ENCODE measurements around the gene STK32C. TPM values are rescaled to one million over a fixed set of nuclear protein-coding genes. Genes with fewer than 3 reads are reported as not detected.

STK32C gene
- total RNA-seq, 4 donors from 2014 or later: 1.3 to 5.6 (median 4.7) TPM

- peak overlapping the region; percentile 38 for H3K4me3 ChIP-seq
- peaks cover 16% of the 10 kb centered on the region for H3K4me1 ChIP-seq
- H3K9me3 ChIP-seq: no peaks in the 10 kb centered on the region
- H3K27ac ChIP-seq: no peak overlapping the region
- H3K27me3 ChIP-seq: no peaks in the 10 kb centered on the region
- H3K36me3 ChIP-seq: peaks cover 15% of the 10 kb centered on the region
- WGBS: 73% methylated on average over 19 of the region's 19 CpGs
- DNase-seq (ENCODE audit: low spot score in 2 of 2): no peak
- no peak for TF ChIP-seq EP300 (IDR thresholded peaks at IDR 0.05)
- TF ChIP-seq POLR2AphosphoS5 (IDR thresholded peaks at IDR 0.05): no peak
- TF ChIP-seq CTCF (IDR thresholded peaks at IDR 0.05): no peak
- TF ChIP-seq POLR2A (IDR thresholded peaks at IDR 0.05): no peak
Measured at GRCh38 chr10:132336919-132337407, 29.2 kb upstream of the STK32C start.

- peak overlapping the region; percentile 38 for H3K4me3 ChIP-seq
- 81% methylated on average over 10 of the region's 11 CpGs for WGBS
- H3K36me3 ChIP-seq: peaks cover 15% of the 10 kb centered on the region
- no peak overlapping the region for H3K27ac ChIP-seq
- no peak for DNase-seq (ENCODE audit: low spot score in 2 of 2)
- H3K4me1 ChIP-seq: peaks cover 18% of the 10 kb centered on the region
- no peaks in the 10 kb centered on the region for H3K27me3 ChIP-seq
- no peaks in the 10 kb centered on the region for H3K9me3 ChIP-seq
- TF ChIP-seq POLR2A (IDR thresholded peaks at IDR 0.05): no peak
- no peak for TF ChIP-seq EP300 (IDR thresholded peaks at IDR 0.05)
- no peak for TF ChIP-seq POLR2AphosphoS5 (IDR thresholded peaks at IDR 0.05)
- no peak for TF ChIP-seq CTCF (IDR thresholded peaks at IDR 0.05)
Measured at GRCh38 chr10:132336064-132336746, 28.5 kb upstream of the STK32C start.

DNA sequence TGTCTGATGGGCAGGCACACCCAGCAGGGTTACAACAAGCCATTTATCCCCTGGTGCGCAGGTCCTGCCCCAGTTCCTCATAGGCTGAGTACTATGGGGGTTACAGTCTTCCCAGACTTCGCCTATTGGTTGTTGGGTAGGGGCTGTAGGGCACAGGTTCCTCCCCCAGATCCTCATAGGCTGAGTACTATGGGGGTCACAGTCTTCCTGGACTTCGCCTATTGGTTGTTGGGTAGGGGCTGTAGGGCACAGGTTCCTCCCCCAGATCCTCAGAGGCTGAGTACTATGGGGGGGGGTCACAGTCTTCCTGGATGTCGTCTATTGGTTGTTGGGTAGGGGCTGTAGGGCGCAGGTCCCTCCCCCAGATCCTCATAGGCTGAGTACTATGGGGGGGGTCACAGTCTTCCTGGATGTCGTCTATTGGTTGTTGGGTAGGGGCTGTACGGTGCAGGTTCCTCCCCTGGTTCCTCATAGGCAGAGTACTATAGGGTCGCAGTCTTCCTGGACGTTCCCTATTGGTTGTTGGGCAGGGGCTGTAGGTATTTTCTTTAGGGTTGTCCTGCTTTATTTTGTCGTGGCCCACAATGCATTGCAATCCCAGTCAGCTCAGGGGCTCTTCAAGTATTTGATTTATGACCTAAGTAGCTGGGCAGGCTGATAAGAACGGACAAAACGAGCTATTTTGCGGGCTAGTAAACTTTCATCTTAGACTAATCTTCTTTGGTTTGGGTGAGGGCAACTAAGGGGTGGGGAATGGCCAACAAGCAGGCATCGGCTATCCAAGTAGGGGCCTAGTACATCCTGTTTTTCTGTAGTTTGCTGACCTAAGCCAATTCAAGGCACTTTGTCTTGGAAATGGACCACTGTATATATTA is 27.7 kb upstream of the STK32C start:
- Histone ChIP-seq H3K4me1 (peaks cover 26% of the 10 kb centered on the region), H3K27me3 (no peaks in the 10 kb centered on the region), H3K9me3 (no peaks in the 10 kb centered on the region), H3K27ac (no peak overlapping the region), H3K4me3 (no peak overlapping the region), H3K36me3 (peaks cover 15% of the 10 kb centered on the region)
- no peak for DNase-seq (ENCODE audit: low spot score in 2 of 2)
- TF ChIP-seq EP300 (IDR thresholded peaks at IDR 0.05) (no peak), POLR2AphosphoS5 (IDR thresholded peaks at IDR 0.05) (no peak), POLR2A (IDR thresholded peaks at IDR 0.05) (no peak), CTCF (IDR thresholded peaks at IDR 0.05) (no peak)
- WGBS: 88% methylated on average over 12 of the region's 14 CpGs

DNA sequence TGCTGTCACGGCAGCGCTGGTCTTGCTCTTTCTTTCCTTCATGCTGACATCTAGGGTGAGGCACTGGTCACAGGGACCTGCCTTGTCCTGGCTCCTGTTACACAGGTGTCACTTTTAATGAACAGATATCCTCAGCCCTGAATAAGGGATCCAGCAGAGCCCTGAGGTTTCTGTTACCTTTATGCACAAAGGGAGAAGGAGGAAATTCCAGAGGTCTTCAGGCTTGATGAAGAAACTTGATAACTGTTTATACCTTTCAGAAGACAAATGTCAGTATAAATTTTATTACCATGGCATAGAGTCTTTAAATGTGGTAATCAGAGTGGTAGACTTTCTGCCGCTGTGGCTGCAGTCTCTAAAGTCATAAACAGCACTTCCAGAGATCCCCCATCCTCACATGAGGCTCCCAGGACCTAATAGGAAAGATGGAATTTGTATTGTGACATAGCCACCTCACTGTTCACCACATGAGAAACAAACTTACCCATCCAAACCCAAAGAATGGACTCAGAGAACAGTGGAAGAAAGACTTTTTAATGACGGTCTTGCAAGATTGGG is 27.0 kb upstream of the STK32C start:
- DNase-seq (ENCODE audit: low spot score in 2 of 2): no peak
- H3K4me1 ChIP-seq: peaks cover 33% of the 10 kb centered on the region
- whole genome bisulfite sequencing: 94% methylated on average over 4 of the region's 4 CpGs
- no peaks in the 10 kb centered on the region for H3K27me3 ChIP-seq
- TF ChIP-seq EP300 (IDR thresholded peaks at IDR 0.05) (no peak), POLR2A (IDR thresholded peaks at IDR 0.05) (no peak), CTCF (IDR thresholded peaks at IDR 0.05) (no peak), POLR2AphosphoS5 (IDR thresholded peaks at IDR 0.05) (no peak)
- H3K9me3 ChIP-seq: no peaks in the 10 kb centered on the region
- H3K4me3 ChIP-seq: no peak overlapping the region
- no peak overlapping the region for H3K27ac ChIP-seq
- peaks cover 15% of the 10 kb centered on the region for H3K36me3 ChIP-seq

DNA sequence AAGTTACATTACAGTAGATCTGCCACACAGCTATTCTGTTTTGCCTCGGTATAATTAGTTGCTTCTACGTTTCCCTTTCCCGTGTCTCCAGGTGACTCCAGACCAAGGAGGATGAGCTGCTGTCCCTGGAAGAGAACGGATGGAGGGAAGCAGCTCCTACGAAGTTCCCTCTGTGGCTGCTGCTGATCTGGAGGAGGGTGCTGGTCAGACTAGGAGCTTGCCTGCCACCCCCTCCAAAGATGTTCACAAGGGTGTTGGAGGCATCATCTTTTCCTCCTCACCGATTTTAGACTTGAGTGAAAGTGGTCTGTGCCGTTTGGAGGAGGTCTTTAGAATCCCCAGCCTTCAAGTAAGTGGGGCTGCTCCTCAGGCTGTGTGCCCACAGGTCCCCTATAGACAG is 25.6 kb upstream of the STK32C start:
- H3K9me3 ChIP-seq: no peaks in the 10 kb centered on the region
- peaks cover 6% of the 10 kb centered on the region for H3K36me3 ChIP-seq
- TF ChIP-seq EP300 (IDR thresholded peaks at IDR 0.05) (no peak), POLR2A (IDR thresholded peaks at IDR 0.05) (no peak), POLR2AphosphoS5 (IDR thresholded peaks at IDR 0.05) (no peak)
- H3K27me3 ChIP-seq: no peaks in the 10 kb centered on the region
- H3K4me3 ChIP-seq: no peak overlapping the region
- H3K27ac ChIP-seq: no peak overlapping the region
- peaks cover 44% of the 10 kb centered on the region for H3K4me1 ChIP-seq
- peak in 1 of 2 donors; percentile 32 for DNase-seq (ENCODE audit: low spot score in 2 of 2)
- 84% methylated on average over 7 of the region's 7 CpGs for WGBS

Measured in suprapubic skin (tissue), 4 donors.